IMR-90 (cell line): ENCODE results near the gene PARD3. TPM values are rescaled to one million over a fixed set of nuclear protein-coding genes. Genes with fewer than 3 reads are reported as not detected.

Experiments used
- ATAC-seq: fragments of 200-7000 bp; cut with Tn5 transposase; 2 replicates; pipeline ENCODE4 v1.9.1; 2020; ENCODE audit warnings: low read depth, mild to moderate bottlenecking, moderate library complexity
- BruUV-seq: library from RNA; stranded (reverse); fragments of 400-500 nt; replicated peaks from 2 replicates; lab custom pipeline; 2021; lab: Mats Ljungman, UMichigan
- CTCF ChIA-PET: fragments of 300-600 bp; formaldehyde crosslinking; extraction: SDS; loops from one replicate; lab custom pipeline; 2021; ENCODE audit warnings: antibody characterized with exemption; lab: Yijun Ruan, JAX
- POLR2A ChIA-PET: fragments of 300-600 bp; sonication (Branson Sonifier 250); formaldehyde crosslinking; loops from one replicate; lab custom pipeline; 2022; ENCODE audit warnings: antibody characterized with exemption; ENCODE audit not compliant: unreplicated experiment; lab: Charles Lee
- DNase-seq: peaks from one replicate; pipeline ENCODE4 v3.0.0; 2013
- H2AFZ ChIP-seq: replicated peaks from 2 replicates; pipeline ENCODE3; 2013; ENCODE audit warnings: low read length, mild to moderate bottlenecking; ENCODE audit not compliant: poor library complexity
- H2AK5ac ChIP-seq: 2 replicates; pipeline ENCODE4 v1.6.1; 2013; ENCODE audit warnings: low read depth, low read length, inconsistent platforms
- H2AK9ac ChIP-seq: replicated peaks from 2 replicates; pipeline ENCODE3; 2013; ENCODE audit warnings: mild to moderate bottlenecking, low read depth, low read length, moderate library complexity; ENCODE audit not compliant: poor library complexity
- H2BK120ac ChIP-seq: 2 replicates; pipeline ENCODE4 v1.6.1; 2013; ENCODE audit warnings: low read depth, low read length, inconsistent platforms
- H2BK15ac ChIP-seq: 3 replicates; pipeline ENCODE4 v1.6.1; 2013; ENCODE audit warnings: low read depth, low read length, inconsistent platforms
- H2BK20ac ChIP-seq: 2 replicates; pipeline ENCODE4 v1.6.1; 2013; ENCODE audit warnings: low read depth, mild to moderate bottlenecking, inconsistent platforms, low read length, moderate library complexity
- H2BK5ac ChIP-seq: 2 replicates; pipeline ENCODE4 v1.6.1; 2013; ENCODE audit warnings: mild to moderate bottlenecking, low read depth, low read length, inconsistent platforms; ENCODE audit not compliant: poor library complexity, severe bottlenecking
- H3K14ac ChIP-seq: replicated peaks from 2 replicates; pipeline ENCODE4 v1.6.1; 2013; ENCODE audit warnings: low read depth, low read length, inconsistent platforms
- H3K18ac ChIP-seq: 2 replicates; pipeline ENCODE4 v1.6.1; 2013; ENCODE audit warnings: low read depth, low read length, control low read depth
- H3K23ac ChIP-seq: 2 replicates; pipeline ENCODE4 v1.6.1; 2013; ENCODE audit warnings: low read depth, low read length, inconsistent platforms
- H3K27ac ChIP-seq: 2 replicates; pipeline ENCODE4 v1.5.1; 2013; ENCODE audit warnings: mild to moderate bottlenecking, control low read depth, low read length; ENCODE audit not compliant: insufficient read depth
- H3K27me3 ChIP-seq: 2 replicates; pipeline ENCODE4 v1.6.1; 2013; ENCODE audit warnings: low read length; ENCODE audit not compliant: control insufficient read depth, insufficient read depth
- H3K36me3 ChIP-seq: 2 replicates; pipeline ENCODE4 v1.6.1; 2013; ENCODE audit warnings: low read length, mixed read lengths; ENCODE audit not compliant: control insufficient read depth, insufficient read depth
- H3K4ac ChIP-seq: 2 replicates; pipeline ENCODE4 v1.6.1; 2013; ENCODE audit warnings: low read depth, low read length, inconsistent platforms
- H3K4me1 ChIP-seq: 2 replicates; pipeline ENCODE4 v1.6.1; 2013; ENCODE audit warnings: low read length, mixed read lengths; ENCODE audit not compliant: control insufficient read depth, insufficient read depth
- H3K4me2 ChIP-seq: 2 replicates; pipeline ENCODE4 v1.6.1; 2013; ENCODE audit warnings: low read depth, mild to moderate bottlenecking, control low read depth, low read length, moderate library complexity
- H3K4me3 ChIP-seq: 2 replicates; pipeline ENCODE4 v1.5.1; 2013; ENCODE audit warnings: low read depth, mild to moderate bottlenecking, control low read depth, low read length, moderate library complexity; ENCODE audit not compliant: insufficient read depth
- H3K56ac ChIP-seq: 2 replicates; pipeline ENCODE4 v1.6.1; 2013; ENCODE audit warnings: low read length, inconsistent platforms; ENCODE audit not compliant: insufficient read depth; ENCODE audit errors: extremely low read depth
- H3K79me1 ChIP-seq, 2 experiments: 2 replicates each; pipeline ENCODE4 v1.6.1; 2013; ENCODE audit warnings: low read length in 2 of 2, inconsistent platforms in 1 of 2, low read depth in 1 of 2
- H3K9ac ChIP-seq: 2 replicates; pipeline ENCODE4 v1.6.1; 2013; ENCODE audit warnings: low read depth, low read length, control low read depth
- H3K9me1 ChIP-seq: 2 replicates; pipeline ENCODE4 v1.6.1; 2013; ENCODE audit warnings: low read length, inconsistent platforms; ENCODE audit not compliant: insufficient read depth
- H3K9me3 ChIP-seq: 2 replicates; pipeline ENCODE4 v1.6.1; 2013; ENCODE audit warnings: low read length; ENCODE audit not compliant: control insufficient read depth, insufficient read depth
- H4K20me1 ChIP-seq: 2 replicates; pipeline ENCODE4 v1.6.1; 2013; ENCODE audit warnings: low read length, inconsistent platforms; ENCODE audit not compliant: insufficient read depth
- H4K5ac ChIP-seq: 2 replicates; pipeline ENCODE4 v1.6.1; 2013; ENCODE audit warnings: mild to moderate bottlenecking, low read depth, low read length, control low read depth
- H4K8ac ChIP-seq, 2 experiments: 2 replicates each; pipeline ENCODE4 v1.6.1; 2013; ENCODE audit warnings: low read depth in 2 of 2, low read length in 2 of 2, control low read depth in 1 of 2, inconsistent platforms in 1 of 2
- H4K91ac ChIP-seq: 2 replicates; pipeline ENCODE4 v1.6.1; 2013; ENCODE audit warnings: low read depth, low read length, inconsistent platforms; ENCODE audit not compliant: insufficient read depth
- BHLHE40 ChIP-seq: fragments of 150-350 bp; IDR thresholded peaks from 2 replicates; pipeline ENCODE4 v1.6.1; 2016; ENCODE audit warnings: mild to moderate bottlenecking, low read depth, low read length
- CHD1 ChIP-seq: IDR thresholded peaks from 2 replicates; pipeline ENCODE4 v1.6.1; 2012; ENCODE audit warnings: low read depth, low read length, improper control_type of control experiment
- ELK1 ChIP-seq: fragments of 150-350 bp; IDR thresholded peaks from 2 replicates; pipeline ENCODE4 v1.6.1; 2016; ENCODE audit warnings: low read depth, mild to moderate bottlenecking, low read length, moderate library complexity, borderline replicate concordance
- MAFK ChIP-seq: IDR thresholded peaks from 2 replicates; pipeline ENCODE4 v1.6.1; 2012; ENCODE audit warnings: low read depth, low read length, improper control_type of control experiment
- MAZ ChIP-seq: IDR thresholded peaks from 2 replicates; pipeline ENCODE4 v1.6.1; 2012; ENCODE audit warnings: low read depth, mild to moderate bottlenecking, low read length, improper control_type of control experiment, moderate library complexity, borderline replicate concordance
- NFE2L2 ChIP-seq: fragments of 150-350 bp; IDR thresholded peaks from 2 replicates; pipeline ENCODE4 v1.6.1; 2016; ENCODE audit warnings: low read depth, mild to moderate bottlenecking, low read length
- RAD21 ChIP-seq: IDR thresholded peaks from 2 replicates; pipeline ENCODE4 v1.6.1; 2012; ENCODE audit warnings: low read length, improper control_type of control experiment
- RFX5 ChIP-seq: IDR thresholded peaks from 2 replicates; pipeline ENCODE4 v1.8.0; 2012; ENCODE audit warnings: low read depth, mild to moderate bottlenecking, low read length, moderate library complexity
- WGBS, 2 experiments: methylation state at CpG; one replicate each; pipeline versions ENCODE4 v1.1.5 to v1.1.7; 2013; ENCODE audit warnings: missing lambda C conversion rate in 2 of 2; ENCODE audit not compliant: insufficient read length in 1 of 2; ENCODE audit errors: extremely low coverage in 2 of 2; 5-methylcytosine and 5-hydroxymethylcytosine counted together
- dilution Hi-C: fragments of 300-500 bp; cut with HindIII; formaldehyde crosslinking; loops from one replicate; pipeline ENCODE4 v1.14.3; 2018; ENCODE audit warnings: low sequenced_read_pairs; ENCODE audit not compliant: unreplicated experiment
- in situ Hi-C: fragments of 300-500 bp; cut with MboI; formaldehyde crosslinking; loops from 3 replicates; pipeline ENCODE4 v1.14.3; 2019; ENCODE audit warnings: low sequenced_read_pairs, inconsistent platforms, mixed read lengths
- intact Hi-C: fragments of 100-400 bp; cut with micrococcal nuclease; formaldehyde crosslinking; loops from 2 replicates; pipeline ENCODE4 v1.10.0; 2022
- polyA plus RNA-seq, 3 experiments: library from polyadenylated mRNA; depleted of rRNA; stranded (reverse); fragments of >200 nt; gene quantifications; 2 replicates each; pipeline ENCODE4 v1.2.3, GENCODE V29; 2012; ENCODE audit warnings: low replicate concordance in 1 of 3
- total RNA-seq: library from RNA; depleted of rRNA; stranded (reverse); fragments of >200 nt; gene quantifications from 2 replicates; pipeline ENCODE4 v1.2.3, GENCODE V29; 2012

Gene PARD3
- total and polyA plus RNA-seq, 2 of the 4 experiments (the other 2 are of a cell fraction): 14.6 to 37.5 TPM

DNA sequence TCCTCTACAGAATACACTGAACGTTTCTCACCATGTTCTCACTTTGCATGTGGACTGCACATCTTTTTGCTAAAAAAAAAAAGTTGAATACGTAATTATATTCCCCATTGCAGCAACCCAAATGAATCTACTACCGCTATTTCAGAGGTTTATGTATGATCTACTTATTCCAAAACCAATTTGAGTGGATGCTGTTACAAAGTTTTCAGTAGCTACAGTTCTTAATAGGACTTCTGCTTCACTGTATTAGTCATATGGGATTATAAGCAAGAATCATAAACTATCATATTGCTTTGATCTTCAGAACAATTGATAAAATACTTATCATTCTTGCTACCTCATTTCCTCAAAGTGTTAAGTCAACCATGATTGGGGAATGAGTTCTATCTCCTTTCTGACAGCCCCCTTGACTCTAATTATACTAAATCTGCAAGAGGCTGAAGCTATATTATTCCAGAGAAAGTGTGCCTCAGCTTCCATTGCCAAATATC, 257.0 kb downstream of the PARD3 start:
- no CpG with 5 or more reads among the region's 3 CpGs for WGBS, 2 experiments
- ChIA-PET CTCF (no interaction called here), POLR2A (interaction anchor here (0.6 kb wide), 1 partner anchor 818 kb away, joined by 3 read pairs; no protein-coding TSS in a partner anchor)
- no peak overlapping the region for H3K27ac ChIP-seq
- intact Hi-C loops: no loop called here
- no peaks in the 10 kb centered on the region for H4K20me1 ChIP-seq
- H4K8ac ChIP-seq: no peak overlapping the region
- H3K4me1 ChIP-seq: peaks cover 4% of the 10 kb centered on the region; the same call in 1 of the 2 replicates
- no peak overlapping the region for H3K56ac ChIP-seq
- no peak overlapping the region for H2BK120ac ChIP-seq
- no peak overlapping the region for H3K9ac ChIP-seq
- H4K5ac ChIP-seq: no peak overlapping the region
- in situ Hi-C loops: no loop called here
- no peak overlapping the region for H2AK5ac ChIP-seq
- no peak overlapping the region for H2BK5ac ChIP-seq
- no peaks in the 10 kb centered on the region for H3K9me3 ChIP-seq
- no peak for TF ChIP-seq RFX5
- no peak for TF ChIP-seq NFE2L2
- TF ChIP-seq CHD1: no peak
- TF ChIP-seq RAD21: no peak
- TF ChIP-seq MAZ: no peak
- TF ChIP-seq MAFK: no peak
- no peak for TF ChIP-seq BHLHE40
- TF ChIP-seq ELK1: no peak
- no peak overlapping the region for H2BK20ac ChIP-seq
- DNase-seq: no peak
- dilution Hi-C loops: no loop called here
- H3K18ac ChIP-seq: no peak overlapping the region
- peaks cover 3 to 18% of the 10 kb centered on the region in 2 experiments; a peak in 3 of 4 replicates for H3K79me1 ChIP-seq
- no peak overlapping the region for H3K4me3 ChIP-seq
- H3K23ac ChIP-seq: no peak overlapping the region
- peaks cover 6% of the 10 kb centered on the region; the same call in 1 of the 2 replicates for H3K9me1 ChIP-seq
- no peak overlapping the region for H2BK15ac ChIP-seq
- no peak for ATAC-seq
- H3K4ac ChIP-seq: no peak overlapping the region
- H3K14ac ChIP-seq: no peak overlapping the region
- H2AK9ac ChIP-seq: no peak overlapping the region
- no peak overlapping the region for H4K91ac ChIP-seq
- no peaks in the 10 kb centered on the region for H3K27me3 ChIP-seq
- H2AFZ ChIP-seq: no peak overlapping the region
- BruUV-seq: no TSS peak
- no peak overlapping the region for H3K4me2 ChIP-seq
- H3K36me3 ChIP-seq: no peaks in the 10 kb centered on the region
